ENCODE results near the gene ACAT2.

GRCh38 chr6:159806021-159806458, 44.2 kb downstream of the ACAT2 start:
- TF ChIP-seq, protein P1, sequence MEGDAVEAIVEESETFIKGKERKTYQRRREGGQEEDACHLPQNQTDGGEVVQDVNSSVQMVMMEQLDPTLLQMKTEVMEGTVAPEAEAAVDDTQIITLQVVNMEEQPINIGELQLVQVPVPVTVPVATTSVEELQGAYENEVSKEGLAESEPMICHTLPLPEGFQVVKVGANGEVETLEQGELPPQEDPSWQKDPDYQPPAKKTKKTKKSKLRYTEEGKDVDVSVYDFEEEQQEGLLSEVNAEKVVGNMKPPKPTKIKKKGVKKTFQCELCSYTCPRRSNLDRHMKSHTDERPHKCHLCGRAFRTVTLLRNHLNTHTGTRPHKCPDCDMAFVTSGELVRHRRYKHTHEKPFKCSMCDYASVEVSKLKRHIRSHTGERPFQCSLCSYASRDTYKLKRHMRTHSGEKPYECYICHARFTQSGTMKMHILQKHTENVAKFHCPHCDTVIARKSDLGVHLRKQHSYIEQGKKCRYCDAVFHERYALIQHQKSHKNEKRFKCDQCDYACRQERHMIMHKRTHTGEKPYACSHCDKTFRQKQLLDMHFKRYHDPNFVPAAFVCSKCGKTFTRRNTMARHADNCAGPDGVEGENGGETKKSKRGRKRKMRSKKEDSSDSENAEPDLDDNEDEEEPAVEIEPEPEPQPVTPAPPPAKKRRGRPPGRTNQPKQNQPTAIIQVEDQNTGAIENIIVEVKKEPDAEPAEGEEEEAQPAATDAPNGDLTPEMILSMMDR (conservative IDR thresholded peaks at IDR 0.05) = no peak
- TF ChIP-seq ZFX (IDR thresholded peaks at IDR 0.05) = no peak
